Nucleus accumbens (tissue), 56 donors: ENCODE results near the gene KLF2.
"Not testable (repeated sequence)": the region's sequence is repeated elsewhere in the genome, so short reads cannot be mapped to it uniquely, and the experiment has no call there.

Experiments
- DNase-seq, 56 donors: peaks; one replicate each; lab custom pipeline; 2025; lab: John Stamatoyannopoulos, UW

KLF2 gene

GRCh38 chr19:16335226-16335625 is 10.6 kb downstream of the KLF2 start:
- DNase-seq, result no peak

GRCh38 chr19:16336571-16336970 is 11.9 kb downstream of the KLF2 start:
- DNase-seq, result no peak

DNA sequence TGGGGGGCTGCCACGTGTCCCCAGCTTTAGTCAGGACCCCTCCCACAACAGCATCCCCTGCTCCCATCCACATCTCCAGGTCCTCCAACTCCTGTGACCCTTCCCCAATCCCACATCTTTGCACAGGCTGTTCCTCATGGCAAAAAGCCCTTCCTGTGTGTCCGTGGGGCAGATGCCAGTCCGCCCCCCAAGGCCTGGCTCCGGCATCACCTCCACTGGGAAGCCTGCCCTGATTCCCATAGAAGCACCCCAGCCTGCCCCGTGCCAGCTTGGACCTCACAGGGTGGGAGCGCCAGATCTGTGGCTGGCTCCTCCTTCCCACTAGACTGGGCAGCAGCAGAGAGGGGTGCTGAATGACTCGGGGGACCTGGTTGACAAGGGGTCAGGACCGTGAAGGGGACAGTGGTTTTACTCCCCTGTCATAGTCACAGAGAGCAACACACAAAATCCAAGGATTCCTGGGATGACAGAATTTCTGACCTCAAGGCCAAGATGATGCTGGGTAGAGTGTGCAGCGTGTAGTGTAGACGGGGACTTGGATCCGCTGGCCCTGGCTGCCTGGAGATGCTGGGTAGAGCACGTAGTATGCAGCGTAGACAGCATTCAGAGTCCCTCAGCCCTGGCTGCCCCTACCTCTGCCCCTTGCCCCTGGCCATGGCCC is 13.3 kb downstream of the KLF2 start:
- no peak for DNase-seq

DNA sequence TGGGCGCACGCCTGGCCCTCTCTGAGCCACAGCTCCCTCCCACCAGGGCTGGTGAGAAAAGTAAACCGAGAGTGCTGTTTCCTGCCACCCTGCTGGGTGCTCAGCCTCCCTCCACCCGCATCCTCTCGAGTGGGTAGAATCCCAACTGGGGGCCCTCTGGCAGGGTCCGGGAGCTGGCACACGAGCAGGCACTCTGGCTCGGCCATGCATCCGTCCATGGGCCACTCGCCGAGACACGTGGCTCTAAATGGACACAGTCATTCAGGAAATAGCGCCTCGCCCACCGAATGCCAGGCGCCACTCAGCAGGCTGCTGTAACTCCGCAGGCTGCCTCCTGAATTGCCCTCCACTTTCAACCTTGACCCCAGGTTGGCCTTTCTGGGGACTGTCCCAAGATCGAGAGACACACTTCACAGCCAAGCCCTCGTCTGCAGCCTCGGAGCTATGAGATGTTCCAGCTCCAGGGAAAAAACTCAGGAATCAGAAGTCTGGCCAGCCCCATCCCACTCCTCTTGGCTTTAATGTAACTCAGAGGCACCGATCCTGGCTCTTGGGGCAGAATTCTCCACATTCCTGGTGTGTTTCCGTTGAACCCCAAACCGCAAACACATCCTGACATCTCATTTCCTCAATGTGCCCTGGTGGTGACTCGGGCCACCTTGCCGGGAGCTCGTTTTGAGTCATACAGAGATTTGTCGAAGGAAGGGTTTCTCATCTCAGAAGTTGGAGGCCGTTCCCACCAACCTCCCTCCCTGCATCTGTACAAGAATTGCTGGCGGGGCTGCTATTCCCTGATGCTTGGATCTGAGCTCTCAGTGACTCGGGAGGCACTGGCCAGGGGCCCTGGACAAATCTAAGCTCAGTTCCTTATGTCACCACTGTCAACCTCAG is 14.1 kb downstream of the KLF2 start:
- DNase-seq, result peak in 3 of 56 donors; percentile 3 to 22 (median 4)

DNA sequence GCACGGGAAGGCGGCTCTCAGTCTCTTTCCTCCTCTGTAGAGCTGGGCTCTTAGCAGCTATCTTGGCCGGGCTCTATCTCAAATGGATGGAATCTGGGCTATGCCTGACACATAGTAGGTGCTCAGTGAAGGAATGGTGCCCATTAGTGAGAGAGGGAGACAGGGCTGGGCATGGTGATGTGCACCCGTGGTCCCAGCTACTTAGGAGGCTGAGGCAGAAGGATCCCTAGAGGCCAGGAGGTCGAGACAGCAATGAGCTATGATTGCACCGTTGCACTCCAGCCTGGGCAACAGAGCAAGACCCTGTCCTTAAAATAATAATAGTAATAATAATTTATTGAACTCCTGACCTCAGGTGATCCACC is 14.7 kb downstream of the KLF2 start:
- DNase-seq, result no peak

DNA sequence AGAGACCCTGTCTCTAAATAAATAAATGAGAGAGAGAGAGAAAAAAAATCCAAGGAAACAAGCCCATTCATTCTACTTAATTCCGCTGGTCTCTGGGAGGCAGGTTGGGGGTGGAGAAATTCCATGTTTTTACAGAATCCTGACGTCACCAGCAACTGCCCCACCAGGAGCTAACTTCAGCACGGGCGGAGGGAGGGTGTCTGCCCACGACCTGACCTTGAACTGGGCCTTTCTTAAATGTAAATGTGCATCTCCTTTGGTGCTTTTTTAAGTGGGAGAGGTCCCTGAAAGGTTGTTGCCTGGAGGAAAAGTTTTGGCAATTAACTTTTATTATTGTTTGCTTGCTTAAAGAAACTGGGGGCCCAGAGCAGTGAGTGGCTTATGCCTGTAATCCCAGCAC is 15.5 kb downstream of the KLF2 start:
- no peak for DNase-seq

GRCh38 chr19:16340654-16341053 is 16.0 kb downstream of the KLF2 start:
- DNase-seq, result no peak

DNA sequence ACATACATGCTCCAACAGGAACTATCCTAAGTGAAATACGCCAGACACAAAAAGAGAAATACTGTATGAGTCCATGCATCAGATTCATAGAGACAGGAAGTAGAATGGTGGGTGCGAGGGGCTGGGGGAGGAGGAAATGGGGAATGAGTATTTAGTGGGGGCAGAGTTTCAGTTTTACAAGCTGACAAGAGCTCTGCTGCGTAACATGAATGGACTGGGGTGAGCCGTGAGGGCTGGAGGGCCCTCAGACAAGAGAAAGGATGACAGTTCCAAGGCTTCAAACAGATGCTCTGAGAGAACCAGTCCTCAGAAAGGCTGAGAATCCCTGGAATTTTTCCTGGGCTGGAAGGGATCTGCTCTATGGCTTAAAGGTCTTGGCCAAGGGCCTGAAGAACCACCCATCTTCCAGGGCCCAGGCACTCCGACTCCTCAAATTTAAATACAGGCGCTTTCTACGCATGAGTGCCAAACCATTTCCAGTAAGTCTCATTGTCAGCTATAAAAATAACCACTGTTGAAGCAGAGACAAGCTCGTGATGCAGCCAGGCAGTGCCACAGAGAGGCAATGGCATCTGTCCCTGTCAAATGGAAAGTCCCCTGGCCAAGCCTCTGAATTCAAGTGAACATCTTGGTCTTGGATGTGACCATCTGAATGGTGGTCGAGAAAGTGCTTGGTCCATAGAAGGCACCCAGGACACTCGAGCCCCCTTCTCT is 17.5 kb downstream of the KLF2 start:
- DNase-seq, result peak in 23 of 56 donors; percentile 6 to 47 (median 23)

DNA sequence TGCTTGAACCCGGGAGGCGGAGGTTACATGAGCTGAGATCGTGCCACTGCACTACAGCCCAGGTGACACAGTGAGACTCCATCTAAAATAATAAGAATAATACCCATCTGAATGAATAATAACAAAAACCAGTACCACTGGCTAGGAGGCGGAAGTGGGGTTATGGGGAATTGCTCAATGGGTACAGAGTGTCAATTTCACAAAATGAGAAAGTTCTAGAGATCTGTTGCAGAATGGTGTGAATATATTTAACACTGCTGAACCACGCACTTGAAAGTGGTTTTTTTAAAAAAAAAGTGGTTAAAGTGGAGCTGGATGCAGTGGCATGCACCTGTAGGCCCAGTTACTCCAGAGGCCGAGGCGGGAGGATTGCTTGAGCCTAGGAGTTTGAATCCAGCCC is 18.5 kb downstream of the KLF2 start:
- no peak for DNase-seq

DNA sequence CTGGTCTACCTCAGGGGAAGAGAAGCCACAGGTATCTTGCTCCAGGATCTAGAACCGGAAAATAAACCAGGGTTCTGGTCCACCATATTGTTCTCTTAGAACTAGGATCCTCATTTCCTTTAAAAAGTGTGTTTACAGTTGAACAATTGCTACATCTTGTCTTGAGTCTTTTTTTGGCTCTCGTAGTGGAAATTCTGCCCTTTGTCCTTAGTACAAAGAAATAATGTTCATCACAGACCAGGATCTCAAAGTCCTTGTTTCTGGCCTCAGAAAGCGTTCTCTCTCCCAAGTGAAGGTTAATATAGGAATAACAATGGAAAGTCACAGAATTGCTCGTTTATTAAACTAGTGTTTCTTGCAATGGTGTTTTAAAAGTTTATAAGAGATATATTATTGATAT is 20.8 kb downstream of the KLF2 start:
- DNase-seq, result no peak

- DNase-seq, result not testable (repeated sequence)
Observed at GRCh38 chr19:16347099-16347498, 22.5 kb downstream of the KLF2 start.

DNA sequence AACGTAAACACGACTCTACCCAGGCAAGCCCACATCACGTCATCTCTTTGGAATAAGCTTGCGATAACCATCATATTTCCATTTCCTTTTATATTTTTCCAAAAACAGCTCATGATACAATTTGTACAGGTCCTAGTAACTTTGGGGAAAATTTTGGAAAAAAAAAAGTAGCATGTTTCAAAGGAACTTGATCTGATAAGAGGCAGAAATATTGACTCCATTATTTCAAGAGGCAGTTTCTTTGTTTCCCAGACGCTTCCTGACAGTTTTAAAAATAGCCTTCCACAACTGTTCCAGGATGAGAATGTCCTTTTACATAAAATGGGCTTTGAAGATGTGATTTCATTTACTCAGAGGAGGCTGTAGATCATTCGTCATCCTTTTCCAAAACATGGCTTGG is 23.1 kb downstream of the KLF2 start:
- DNase-seq, result no peak

DNA sequence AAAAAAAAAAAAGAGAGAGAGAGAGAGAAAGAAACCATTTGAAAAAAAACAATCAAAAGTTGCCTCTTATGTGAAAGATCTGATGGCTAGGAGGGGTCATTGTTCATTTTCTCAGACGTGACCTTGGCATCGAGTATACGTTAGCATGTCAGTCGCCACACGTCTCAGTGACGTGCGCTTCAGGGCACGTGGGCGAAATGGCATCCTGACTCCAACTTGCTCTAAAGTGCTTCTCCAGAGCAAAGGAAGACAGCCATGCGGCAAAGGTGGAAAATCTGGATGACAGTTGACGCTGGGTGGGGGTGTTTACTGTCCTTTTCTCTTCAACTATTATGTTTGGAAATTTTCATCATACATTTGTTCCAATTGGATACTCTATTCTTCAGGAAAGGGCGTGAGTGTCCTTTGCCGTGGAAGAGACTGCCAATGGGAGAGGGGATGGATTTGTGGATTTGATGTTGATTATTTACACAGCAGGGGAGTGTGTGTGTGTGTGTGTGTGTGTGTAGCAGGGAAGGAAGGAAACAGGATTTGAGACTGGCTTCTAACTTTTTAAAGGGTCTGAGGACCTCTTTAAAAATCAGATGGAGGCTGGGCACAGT is 25.0 kb downstream of the KLF2 start:
- no peak for DNase-seq

DNA sequence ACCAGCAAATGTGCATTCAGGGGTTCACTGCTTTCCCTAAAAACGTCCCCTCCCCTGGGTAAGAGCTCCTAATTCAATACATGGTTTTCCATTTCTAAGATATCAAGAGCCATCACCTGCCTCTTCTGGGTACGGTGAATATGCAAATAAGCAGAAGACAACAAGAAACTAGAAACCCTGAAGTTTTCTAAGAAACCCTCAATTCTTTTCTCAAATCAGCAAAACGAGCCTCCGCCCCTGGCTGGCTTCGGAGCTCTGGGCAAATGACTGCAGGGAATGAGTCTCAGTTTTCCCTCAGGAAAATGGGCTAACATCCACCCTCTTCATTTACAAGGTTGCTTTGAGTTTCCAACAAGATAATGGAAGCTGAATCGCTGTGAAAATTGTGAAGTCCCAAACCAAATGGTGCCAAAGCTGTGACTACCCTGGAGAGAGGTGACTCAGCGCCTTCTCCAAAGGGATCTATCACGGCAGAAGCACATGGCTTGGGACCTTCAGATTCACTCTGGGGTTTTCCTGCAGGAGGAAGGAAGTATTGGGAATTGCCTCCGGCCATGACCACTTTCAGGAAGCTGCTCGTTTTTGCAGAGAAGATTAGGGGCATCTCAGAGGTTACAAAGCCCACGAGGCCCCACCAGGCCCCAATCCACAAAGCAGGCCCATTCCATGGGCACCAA is 26.6 kb downstream of the KLF2 start:
- DNase-seq, result no peak

GRCh38 chr19:16355293-16356043 is 30.8 kb downstream of the KLF2 start:
- DNase-seq, result no peak

- DNase-seq, result no peak
Observed at GRCh38 chr19:16358456-16358855, 33.8 kb downstream of the KLF2 start.

- peak in 1 of 56 donors; percentile 20 for DNase-seq
Observed at GRCh38 chr19:16359074-16359473, 34.4 kb downstream of the KLF2 start.

GRCh38 chr19:16359964-16360363 is 35.3 kb downstream of the KLF2 start:
- DNase-seq, result no peak

DNA sequence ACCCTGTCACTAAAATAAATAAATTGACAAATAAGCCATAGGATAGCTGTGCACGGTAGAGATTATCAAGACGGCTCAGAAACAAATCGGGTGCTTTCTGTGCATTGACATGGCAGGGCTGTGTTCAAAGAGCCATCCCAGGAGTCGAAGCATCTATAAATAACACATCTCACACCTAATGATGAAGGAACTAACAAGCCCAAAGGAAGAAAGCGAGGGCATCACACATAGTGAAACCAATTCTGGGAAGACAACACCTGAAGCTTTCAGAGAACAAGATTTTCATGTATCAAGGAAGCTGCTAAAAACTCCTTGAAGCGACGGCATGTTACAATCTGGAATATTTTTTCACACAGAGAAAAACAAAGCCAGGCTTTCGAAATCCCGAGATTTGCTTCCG is 36.1 kb downstream of the KLF2 start:
- no peak for DNase-seq

GRCh38 chr19:16361254-16361653 is 36.6 kb downstream of the KLF2 start:
- peak in 1 of 56 donors; percentile 11 for DNase-seq
